Loucy (cell line): Measurements from ENCODE around the gene UNC13D.

Source experiments
- H2AFZ ChIP-seq: fragments of 200-600 bp; sonication (generic); 2 replicates; pipeline ENCODE4 v1.6.0; 2016; ENCODE audit warnings: antibody characterized with exemption, mild to moderate bottlenecking, low read length, moderate library complexity
- H3F3A ChIP-seq: fragments of 200-600 bp; 2 replicates; pipeline ENCODE4 v1.6.0; 2016; ENCODE audit warnings: antibody characterized with exemption, low read depth, mild to moderate bottlenecking
- H3K27me3 ChIP-seq: fragments of 200-600 bp; sonication (generic); 2 replicates; pipeline ENCODE4 v1.6.1; 2014; ENCODE audit warnings: low read length, mild to moderate bottlenecking; ENCODE audit not compliant: insufficient read depth, poor library complexity, severe bottlenecking
- H3K36me3 ChIP-seq: fragments of 200-600 bp; sonication (generic); 2 replicates; pipeline ENCODE4 v1.6.1; 2016; ENCODE audit warnings: low read length; ENCODE audit not compliant: insufficient read depth
- H3K4me1 ChIP-seq: fragments of 200-600 bp; sonication (generic); 2 replicates; pipeline ENCODE4 v1.5.1; 2014; ENCODE audit warnings: low read length, mild to moderate bottlenecking; ENCODE audit not compliant: insufficient read depth, poor library complexity, severe bottlenecking
- H3K4me2 ChIP-seq: fragments of 200-600 bp; sonication (generic); 2 replicates; pipeline ENCODE4 v1.6.0; 2014; ENCODE audit warnings: antibody characterized with exemption, low read length, low read depth, mild to moderate bottlenecking; ENCODE audit not compliant: poor library complexity, severe bottlenecking
- H3K4me3 ChIP-seq: fragments of 200-600 bp; sonication (generic); 2 replicates; pipeline ENCODE4 v1.5.1; 2014; ENCODE audit warnings: low read length, mild to moderate bottlenecking, mixed read lengths; ENCODE audit not compliant: poor library complexity, severe bottlenecking
- H3K79me2 ChIP-seq: fragments of 200-600 bp; sonication (generic); 2 replicates; pipeline ENCODE4 v1.6.1; 2014; ENCODE audit warnings: low read length; ENCODE audit not compliant: insufficient read depth
- H3K9ac ChIP-seq: fragments of 200-600 bp; sonication (generic); 2 replicates; pipeline ENCODE4 v1.6.0; 2014; ENCODE audit warnings: mild to moderate bottlenecking, low read depth, low read length, moderate library complexity; ENCODE audit not compliant: poor library complexity, severe bottlenecking
- H3K9me2 ChIP-seq: fragments of 200-600 bp; sonication (generic); replicated peaks from 2 replicates; pipeline ENCODE4 v1.6.1; 2016; ENCODE audit warnings: low read depth, low read length, mixed read lengths
- H3K9me3 ChIP-seq: fragments of 200-600 bp; sonication (generic); 2 replicates; pipeline ENCODE4 v1.6.1; 2014; ENCODE audit warnings: mild to moderate bottlenecking, antibody characterized with exemption, low read length, low read depth; ENCODE audit not compliant: insufficient read depth
- H4K20me1 ChIP-seq: fragments of 200-600 bp; sonication (generic); 2 replicates; pipeline ENCODE4 v1.6.0; 2014; ENCODE audit warnings: antibody characterized with exemption, low read length, mild to moderate bottlenecking; ENCODE audit not compliant: insufficient read depth, poor library complexity, severe bottlenecking
- EZH2phosphoT487 ChIP-seq: fragments of 200-600 bp; IDR thresholded peaks from 2 replicates; pipeline ENCODE4 v1.6.1; 2018; ENCODE audit warnings: antibody characterized with exemption, mild to moderate bottlenecking, moderate library complexity, borderline replicate concordance
- TF ChIP-seq, protein P1 (sequence below): fragments of 200-600 bp; sonication (generic); conservative IDR thresholded peaks from 2 replicates; pipeline ENCODE4 v1.5.1; 2014; ENCODE audit warnings: mild to moderate bottlenecking, antibody characterized with exemption, low read length

Gene UNC13D

DNA sequence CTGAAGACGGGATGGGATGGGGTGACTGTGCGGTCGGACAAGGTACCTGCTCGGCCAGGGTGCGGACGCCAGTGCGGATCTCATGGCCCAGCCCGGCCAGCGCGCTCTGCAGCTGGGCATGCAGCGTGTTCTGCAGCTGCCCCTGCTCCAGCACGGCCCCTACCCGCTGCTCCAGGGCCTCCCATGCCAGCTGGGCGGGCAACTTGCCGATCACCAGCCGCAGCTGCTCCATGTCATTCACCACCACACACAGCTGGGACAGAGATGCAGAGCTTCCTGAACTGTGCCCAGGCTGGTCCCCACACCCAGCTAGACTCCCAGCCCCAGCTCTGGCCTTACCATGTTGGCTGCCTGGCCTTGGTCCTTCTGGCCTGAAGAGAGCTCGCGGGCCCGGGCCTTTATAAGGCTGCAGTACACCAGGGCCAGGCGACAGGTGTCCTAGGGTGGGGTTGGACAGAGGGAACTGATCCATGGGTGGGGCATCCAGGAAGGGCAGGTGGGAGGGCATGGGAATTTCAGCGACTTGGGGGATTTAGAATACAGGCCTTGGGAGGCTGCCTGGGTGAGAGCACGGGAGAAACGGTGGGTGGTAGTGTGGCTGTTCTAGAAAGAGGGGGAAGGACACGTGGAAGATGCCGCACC is 9.8 kb downstream of the UNC13D start:
- H3K4me3 ChIP-seq, result no peak overlapping the region
- no peaks in the 10 kb centered on the region for H3K9me3 ChIP-seq
- H3K27me3 ChIP-seq, result no peaks in the 10 kb centered on the region
- no peak overlapping the region for H3K9ac ChIP-seq
- H3K36me3 ChIP-seq, result peaks cover 54% of the 10 kb centered on the region; the same call in 1 of the 2 replicates
- peaks cover 38% of the 10 kb centered on the region for H4K20me1 ChIP-seq
- no peaks in the 10 kb centered on the region for H3K9me2 ChIP-seq
- TF ChIP-seq EZH2phosphoT487, result no peak
- TF ChIP-seq, protein P1, sequence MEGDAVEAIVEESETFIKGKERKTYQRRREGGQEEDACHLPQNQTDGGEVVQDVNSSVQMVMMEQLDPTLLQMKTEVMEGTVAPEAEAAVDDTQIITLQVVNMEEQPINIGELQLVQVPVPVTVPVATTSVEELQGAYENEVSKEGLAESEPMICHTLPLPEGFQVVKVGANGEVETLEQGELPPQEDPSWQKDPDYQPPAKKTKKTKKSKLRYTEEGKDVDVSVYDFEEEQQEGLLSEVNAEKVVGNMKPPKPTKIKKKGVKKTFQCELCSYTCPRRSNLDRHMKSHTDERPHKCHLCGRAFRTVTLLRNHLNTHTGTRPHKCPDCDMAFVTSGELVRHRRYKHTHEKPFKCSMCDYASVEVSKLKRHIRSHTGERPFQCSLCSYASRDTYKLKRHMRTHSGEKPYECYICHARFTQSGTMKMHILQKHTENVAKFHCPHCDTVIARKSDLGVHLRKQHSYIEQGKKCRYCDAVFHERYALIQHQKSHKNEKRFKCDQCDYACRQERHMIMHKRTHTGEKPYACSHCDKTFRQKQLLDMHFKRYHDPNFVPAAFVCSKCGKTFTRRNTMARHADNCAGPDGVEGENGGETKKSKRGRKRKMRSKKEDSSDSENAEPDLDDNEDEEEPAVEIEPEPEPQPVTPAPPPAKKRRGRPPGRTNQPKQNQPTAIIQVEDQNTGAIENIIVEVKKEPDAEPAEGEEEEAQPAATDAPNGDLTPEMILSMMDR, result no peak
- peaks cover 15% of the 10 kb centered on the region; the same call in 1 of the 2 replicates for H3K79me2 ChIP-seq
- no peak overlapping the region for H2AFZ ChIP-seq
- peaks cover 19% of the 10 kb centered on the region for H3K4me1 ChIP-seq
- no peaks in the 10 kb centered on the region for H3F3A ChIP-seq
- H3K4me2 ChIP-seq, result peak overlapping the region; percentile 50

DNA sequence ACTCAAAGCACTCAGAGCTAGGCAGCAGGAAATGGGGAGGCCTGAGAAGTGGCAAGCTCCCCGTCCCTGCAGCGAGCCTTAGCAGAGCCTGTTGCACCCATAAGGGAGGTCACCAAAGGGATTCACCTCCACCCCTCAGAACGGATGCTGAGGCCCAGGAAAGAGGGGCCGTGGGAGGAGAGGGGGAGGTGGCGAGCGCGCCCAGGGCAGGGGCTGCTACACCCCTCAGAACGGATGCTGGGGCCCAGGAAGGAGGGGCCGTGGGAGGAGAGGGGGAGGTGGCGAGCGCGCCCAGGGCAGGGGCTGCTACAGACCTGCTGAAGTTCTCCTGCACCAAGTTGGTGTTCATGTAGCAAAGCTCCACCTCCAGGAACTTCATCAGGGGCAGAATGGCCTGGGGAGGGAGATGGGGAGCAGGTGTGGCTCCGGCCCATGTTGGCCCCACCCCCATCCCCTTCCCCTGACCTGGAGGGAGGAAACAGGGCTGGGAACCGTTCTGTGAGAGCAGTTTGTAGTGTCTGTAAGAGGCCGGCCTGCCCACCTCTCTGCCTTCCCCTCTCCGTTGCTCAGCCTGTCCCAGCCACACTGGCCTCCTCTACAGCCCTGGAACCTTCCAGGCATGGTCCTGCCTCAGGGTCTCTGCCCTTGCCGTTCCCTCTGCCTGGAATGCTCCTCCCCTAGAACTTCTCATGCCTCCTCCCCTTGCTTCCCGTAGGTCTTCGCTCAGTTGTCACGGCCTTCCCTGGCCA is 11.4 kb downstream of the UNC13D start:
- H3K4me1 ChIP-seq, result peaks cover 19% of the 10 kb centered on the region
- H3K4me3 ChIP-seq, result peak overlapping the region; percentile 27
- no peak overlapping the region for H2AFZ ChIP-seq

DNA sequence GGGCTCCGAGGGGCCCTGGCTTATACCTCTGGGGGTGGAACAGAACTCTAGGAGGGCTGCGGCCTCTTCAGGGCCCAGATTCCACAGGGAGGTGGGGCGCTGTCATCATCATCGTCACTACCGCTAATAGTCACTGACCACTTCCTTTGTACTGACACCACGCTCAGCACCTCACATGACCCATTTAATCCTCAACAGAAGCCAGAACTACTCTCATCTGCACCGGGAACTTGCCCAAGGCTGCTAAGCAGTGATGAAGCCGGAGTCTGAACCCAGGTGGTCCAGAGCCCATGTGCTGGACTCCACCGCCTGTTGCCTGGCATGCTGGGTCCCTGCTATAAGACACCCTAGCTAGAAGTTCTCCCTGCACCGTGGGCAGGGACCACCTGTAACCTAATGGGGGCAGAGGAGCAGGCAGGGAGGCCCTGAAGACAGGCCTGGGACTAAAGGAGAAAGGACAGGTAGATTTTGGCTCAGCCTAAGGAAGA is 12.0 kb downstream of the UNC13D start:
- H3K27me3 ChIP-seq, result no peaks in the 10 kb centered on the region
- no peaks in the 10 kb centered on the region for H3K9me3 ChIP-seq
- TF ChIP-seq, protein P1, result no peak
- peak overlapping the region; percentile 50 for H3K4me2 ChIP-seq
- peaks cover 41% of the 10 kb centered on the region for H4K20me1 ChIP-seq
- H3K4me1 ChIP-seq, result peaks cover 21% of the 10 kb centered on the region
- H2AFZ ChIP-seq, result no peak overlapping the region
- no peaks in the 10 kb centered on the region for H3F3A ChIP-seq
- peaks cover 4% of the 10 kb centered on the region; the same call in 1 of the 2 replicates for H3K79me2 ChIP-seq
- peak overlapping the region; percentile 38 for H3K9ac ChIP-seq
- H3K4me3 ChIP-seq, result peak overlapping the region; percentile 27
- peaks cover 60% of the 10 kb centered on the region; the same call in 1 of the 2 replicates for H3K36me3 ChIP-seq
- H3K9me2 ChIP-seq, result no peaks in the 10 kb centered on the region

More for the DNA sequence above, 11.4 kb downstream of the UNC13D start:
- Histone ChIP-seq H3K9ac (peak overlapping the region; percentile 38), H3K79me2 (peaks cover 7% of the 10 kb centered on the region; the same call in 1 of the 2 replicates), H3K27me3 (no peaks in the 10 kb centered on the region), H3K36me3 (peaks cover 60% of the 10 kb centered on the region; the same call in 1 of the 2 replicates), H3K9me2 (no peaks in the 10 kb centered on the region), H3K9me3 (no peaks in the 10 kb centered on the region), H3K4me2 (peak overlapping the region; percentile 50), H4K20me1 (peaks cover 38% of the 10 kb centered on the region), H3F3A (no peaks in the 10 kb centered on the region)
- no peak for TF ChIP-seq EZH2phosphoT487
- TF ChIP-seq, protein P1, result no peak
